ENCODE results near the gene TPH2.

The TPH2 gene

GRCh38 chr12:72033991-72034390 lies 95.3 kb downstream of the TPH2 start:
- DNase-seq (ENCODE audit: low read depth), result no peak

DNA sequence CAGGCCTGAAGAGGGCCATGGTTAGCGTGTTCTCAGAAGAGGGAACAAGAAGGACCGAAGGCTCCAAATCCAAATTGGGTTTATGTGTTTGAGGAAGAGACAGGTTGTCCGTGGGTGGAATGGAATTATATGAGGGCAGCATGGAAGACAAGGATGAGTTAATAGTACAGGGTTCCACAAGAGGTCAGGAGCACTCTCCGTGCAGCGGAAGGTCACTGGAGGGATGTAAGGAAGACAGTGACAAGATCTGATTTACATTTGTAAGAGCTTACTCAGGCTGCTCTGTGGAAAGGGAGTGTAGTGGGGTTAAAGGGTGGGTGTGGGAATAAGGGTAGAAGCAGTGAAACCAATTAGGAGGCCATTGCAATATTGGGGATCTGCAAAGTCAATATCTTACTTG lies 97.0 kb downstream of the TPH2 start:
- no peak for DNase-seq (ENCODE audit: low read depth)

- no peak for DNase-seq (ENCODE audit: low read depth)
Measured at GRCh38 chr12:72036393-72036792, 97.7 kb downstream of the TPH2 start.

DNA sequence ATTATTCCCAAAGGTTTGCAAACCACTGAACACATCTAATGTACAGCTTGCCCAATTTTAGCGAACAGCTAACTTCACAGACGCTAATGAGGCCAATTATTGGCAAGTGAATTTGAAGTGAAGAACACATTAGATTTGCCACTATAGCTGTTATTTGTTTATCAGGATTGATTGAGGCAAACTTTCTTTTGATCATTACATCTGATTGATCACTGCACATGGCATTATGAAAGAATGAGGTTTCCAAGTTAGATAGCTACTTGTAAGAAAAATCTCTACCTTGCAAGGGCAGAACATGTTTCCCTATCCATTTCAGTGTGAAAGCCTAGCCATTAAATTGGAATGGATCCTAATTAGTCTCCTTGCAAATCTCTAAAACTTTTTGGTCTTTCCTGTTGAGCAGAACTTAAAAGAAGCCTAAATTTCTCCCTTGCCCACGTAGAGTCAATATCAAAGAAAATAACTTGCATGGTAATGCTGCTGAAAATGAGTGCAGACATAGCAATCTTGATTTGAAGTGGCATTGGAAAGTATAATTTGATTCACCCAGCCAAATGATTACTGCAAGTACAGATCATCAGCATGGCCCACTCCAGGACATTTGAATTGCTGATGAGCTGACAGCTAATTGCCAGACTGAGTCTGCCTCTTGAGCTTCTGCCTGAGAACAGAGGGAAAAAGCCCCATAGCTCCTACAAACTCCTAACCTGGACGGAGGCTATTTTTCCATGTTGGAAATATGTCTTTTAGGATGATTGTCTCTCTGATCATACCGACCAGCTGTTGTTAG lies 98.6 kb downstream of the TPH2 start:
- no peak for DNase-seq (ENCODE audit: low read depth)

- DNase-seq (ENCODE audit: low read depth), result no peak
Measured at GRCh38 chr12:72041811-72042210, 103.2 kb downstream of the TPH2 start.

GRCh38 chr12:72053604-72054003 lies 115.0 kb downstream of the TPH2 start:
- no peak for DNase-seq (ENCODE audit: low read depth)

- DNase-seq (ENCODE audit: low read depth), result no peak
Measured at GRCh38 chr12:72054511-72054910, 115.9 kb downstream of the TPH2 start.

DNA sequence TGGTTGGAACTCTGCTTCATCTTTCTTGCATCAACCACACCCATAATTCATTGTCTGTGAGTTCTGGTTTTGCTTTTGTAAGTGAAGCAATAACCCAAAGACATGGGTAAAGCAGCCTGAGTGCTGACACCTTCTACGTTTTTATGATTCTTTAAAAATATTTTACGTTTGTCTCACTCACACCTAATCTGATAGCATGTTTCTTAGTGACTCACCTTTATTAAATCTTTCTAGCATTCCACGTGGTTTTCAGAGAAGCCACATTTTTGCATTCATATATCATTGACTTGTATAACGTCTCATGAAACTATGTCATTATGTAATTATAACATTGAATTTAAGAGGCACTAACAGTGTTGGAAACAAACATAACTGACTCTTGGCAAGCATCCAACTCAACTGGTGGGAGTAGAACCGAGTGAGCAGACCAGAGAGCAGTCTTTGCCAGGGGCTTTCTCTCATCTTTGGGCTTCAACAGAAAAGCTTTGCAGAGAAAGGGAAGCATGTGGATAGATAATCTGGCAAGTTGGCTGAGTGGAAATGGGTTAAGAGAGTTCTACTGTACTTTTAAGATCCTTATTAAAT lies 118.8 kb downstream of the TPH2 start:
- no peak for DNase-seq (ENCODE audit: low read depth)

- DNase-seq (ENCODE audit: low read depth), result no peak
Measured at GRCh38 chr12:72063073-72063472, 124.4 kb downstream of the TPH2 start.

- DNase-seq (ENCODE audit: low read depth), result no peak
Measured at GRCh38 chr12:72071030-72071429, 132.4 kb downstream of the TPH2 start.

DNA sequence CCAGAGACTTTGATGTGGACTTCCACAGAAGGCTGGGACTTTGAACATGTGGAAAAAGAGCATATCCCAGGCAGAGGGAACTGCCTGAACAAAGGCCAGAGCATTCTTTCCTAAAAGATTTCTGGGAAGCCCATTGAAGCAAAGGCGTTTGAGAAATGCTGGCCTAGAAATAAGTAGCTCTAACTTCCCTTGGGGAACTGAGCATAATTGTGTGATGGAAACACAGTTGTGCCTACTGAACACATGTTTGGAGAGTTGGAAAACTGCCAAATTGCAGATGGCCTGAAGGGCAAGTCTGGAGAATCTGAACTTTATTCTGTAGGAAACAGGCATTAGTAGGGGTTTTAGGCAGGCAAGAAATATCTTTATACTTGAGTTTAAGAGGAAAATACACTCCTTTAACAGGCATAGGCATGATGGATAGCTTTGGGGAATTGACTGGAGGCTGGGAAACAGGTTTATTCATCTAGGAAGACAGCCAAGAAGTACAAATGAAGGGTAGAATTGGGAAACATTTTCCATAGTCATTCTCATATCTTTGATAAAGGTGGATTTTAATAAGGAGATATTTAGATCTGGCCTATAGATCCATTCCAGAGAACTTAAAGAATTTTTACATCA lies 134.1 kb downstream of the TPH2 start:
- DNase-seq (ENCODE audit: low read depth), result no peak

DNA sequence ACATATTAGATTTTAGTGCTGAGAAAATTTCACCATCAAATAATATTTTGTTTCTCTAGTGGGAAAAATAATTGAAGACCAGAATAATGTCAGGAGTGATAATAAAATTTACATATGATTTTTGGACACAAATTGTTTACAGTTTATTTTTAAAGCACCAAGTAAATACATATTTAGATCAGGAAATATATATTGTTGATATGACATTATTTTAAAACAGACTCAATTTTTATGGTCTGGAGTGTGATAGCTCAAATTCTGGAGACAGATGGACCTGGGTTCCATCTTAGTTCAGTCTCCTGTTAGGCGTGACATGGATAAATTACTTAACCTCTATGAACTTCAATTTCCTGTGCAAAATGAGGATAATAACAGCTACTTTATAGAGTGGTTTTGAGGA lies 135.4 kb downstream of the TPH2 start:
- DNase-seq (ENCODE audit: low read depth), result no peak

DNA sequence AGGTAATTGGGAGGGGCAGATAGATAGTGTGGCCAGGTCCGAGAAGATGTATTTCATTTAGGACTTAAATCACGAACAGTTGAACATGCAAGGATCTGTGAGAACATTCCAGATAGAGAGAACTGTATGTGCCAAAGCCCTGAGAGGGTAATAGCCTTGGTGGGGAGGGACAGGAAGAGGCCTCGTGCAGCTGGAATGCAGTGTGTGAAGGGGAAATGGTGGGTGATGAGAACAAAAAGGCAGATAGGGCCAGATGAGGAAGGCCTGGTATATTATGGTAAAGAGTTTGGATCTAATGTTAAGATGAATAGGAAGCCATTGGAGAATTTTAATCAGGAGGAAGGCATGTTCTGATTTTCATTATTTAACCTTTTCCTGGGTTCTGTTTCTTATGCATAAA lies 136.3 kb downstream of the TPH2 start:
- no peak for DNase-seq (ENCODE audit: low read depth)

GRCh38 chr12:72075401-72075800 lies 136.8 kb downstream of the TPH2 start:
- DNase-seq (ENCODE audit: low read depth), result no peak

- DNase-seq (ENCODE audit: low read depth), result no peak
Measured at GRCh38 chr12:72075891-72076557, 137.4 kb downstream of the TPH2 start.

- DNase-seq (ENCODE audit: low read depth), result no peak
Measured at GRCh38 chr12:72076558-72076915, 137.9 kb downstream of the TPH2 start.

GRCh38 chr12:72077111-72077820 lies 138.6 kb downstream of the TPH2 start:
- DNase-seq (ENCODE audit: low read depth), result no peak

DNA sequence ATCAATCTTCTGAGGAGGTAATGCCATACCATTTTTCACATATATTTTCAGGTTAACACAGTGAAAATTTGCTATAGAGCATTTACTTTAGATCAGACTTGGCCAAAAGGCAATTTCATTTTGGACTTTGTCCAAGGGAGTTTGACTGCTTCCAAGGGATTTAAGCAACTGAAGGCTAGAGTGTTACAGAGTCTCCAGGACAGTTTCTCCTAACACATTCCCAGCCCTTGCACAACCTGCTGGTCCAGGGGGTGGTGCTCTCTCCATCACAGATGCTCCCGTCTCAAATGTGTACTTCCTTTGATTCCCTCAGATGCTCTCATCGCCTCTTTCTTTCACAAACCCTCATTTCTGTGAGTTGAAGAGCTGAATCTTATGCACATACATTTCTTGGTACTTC lies 143.1 kb downstream of the TPH2 start:
- no peak for DNase-seq (ENCODE audit: low read depth)

All from stimulated activated CD8-positive, alpha-beta memory T cell treated with anti-CD3 and anti-CD28 coated beads, Interleukin-12 subunit alpha, Interleukin-12 subunit beta, amount 100 ng/mL, for 1 hour (primary cell).